GM19324 (cell line): ENCODE data around the gene TRIP12.
"Not testable (repeated sequence)": the region's sequence is repeated elsewhere in the genome, so short reads cannot be mapped to it uniquely, and the experiment has no call there.

Experiments
- ATAC-seq: cut with Tn5 transposase; IDR thresholded peaks from one replicate; pipeline ENCODE4 v1.9.1; 2021; ENCODE audit warnings: mild to moderate bottlenecking, moderate library complexity; ENCODE audit not compliant: unreplicated experiment, low FRiP score

Gene TRIP12

DNA sequence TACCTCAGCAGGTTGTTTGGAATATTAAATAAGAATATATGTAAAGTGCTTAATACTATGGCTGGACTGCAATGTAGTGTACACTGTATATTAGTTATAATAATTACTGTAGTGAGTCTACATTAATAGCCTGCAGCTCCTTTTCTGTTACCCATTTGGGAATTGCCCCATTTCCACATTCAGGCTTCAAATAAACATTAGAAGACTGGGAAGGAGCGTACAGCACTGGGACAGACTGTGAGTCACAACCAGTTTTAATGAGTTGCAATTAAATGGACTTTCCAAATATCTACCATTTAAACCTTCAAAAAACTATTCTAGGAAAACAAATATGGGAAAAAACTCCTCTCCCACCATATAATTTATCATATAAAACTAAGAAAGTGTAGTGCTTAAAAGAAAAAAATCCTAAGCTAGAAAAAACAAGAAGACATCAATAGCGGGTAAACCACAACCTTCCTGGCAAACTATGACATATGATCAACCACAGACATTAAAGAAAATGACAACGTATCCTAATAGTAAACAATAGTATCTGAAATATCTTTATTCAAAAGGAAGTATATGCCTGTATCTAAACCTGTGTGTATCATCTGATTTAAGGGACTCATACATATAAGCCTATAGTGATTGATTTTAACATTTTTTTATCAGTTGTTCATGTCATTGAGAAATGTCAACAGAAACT lies 86.1 kb downstream of the TRIP12 start:
- no peak for ATAC-seq

DNA sequence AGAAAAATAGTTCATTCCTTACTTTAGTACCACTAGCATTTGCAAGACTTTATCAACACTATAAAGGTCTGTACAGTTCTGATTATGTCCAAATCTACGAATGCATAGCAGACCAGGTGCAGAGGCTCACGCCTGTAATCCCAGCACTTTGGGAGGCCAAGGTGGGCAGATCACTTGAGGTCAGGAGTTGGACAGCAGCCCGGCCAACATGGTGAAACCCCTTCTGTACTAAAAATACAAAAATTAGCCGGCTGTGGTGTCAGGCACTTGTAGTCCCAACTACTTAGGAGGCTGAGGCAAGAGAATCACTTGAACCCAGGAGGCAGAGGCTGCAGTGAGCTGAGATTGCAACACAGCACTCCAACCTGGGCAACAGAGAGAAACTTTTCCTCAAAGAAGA lies 87.4 kb downstream of the TRIP12 start:
- not testable (repeated sequence) for ATAC-seq

DNA sequence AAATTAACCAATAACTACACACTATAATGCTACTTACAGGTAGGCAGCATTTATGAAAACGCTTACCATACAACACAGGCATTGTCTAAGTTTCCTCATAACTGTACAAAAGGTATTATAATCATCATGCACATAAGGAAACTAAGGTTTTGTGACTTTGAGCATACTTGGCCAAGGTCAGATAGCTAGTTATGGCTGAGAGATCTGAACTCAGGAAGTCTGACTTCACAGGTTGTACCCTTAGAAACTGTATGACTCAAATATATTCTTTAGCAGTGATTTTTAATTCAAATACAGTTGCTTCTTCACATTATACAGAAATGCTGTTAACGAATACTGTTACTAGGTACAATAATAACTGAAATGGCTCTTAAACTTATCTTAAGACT lies 89.3 kb downstream of the TRIP12 start:
- no peak for ATAC-seq

DNA sequence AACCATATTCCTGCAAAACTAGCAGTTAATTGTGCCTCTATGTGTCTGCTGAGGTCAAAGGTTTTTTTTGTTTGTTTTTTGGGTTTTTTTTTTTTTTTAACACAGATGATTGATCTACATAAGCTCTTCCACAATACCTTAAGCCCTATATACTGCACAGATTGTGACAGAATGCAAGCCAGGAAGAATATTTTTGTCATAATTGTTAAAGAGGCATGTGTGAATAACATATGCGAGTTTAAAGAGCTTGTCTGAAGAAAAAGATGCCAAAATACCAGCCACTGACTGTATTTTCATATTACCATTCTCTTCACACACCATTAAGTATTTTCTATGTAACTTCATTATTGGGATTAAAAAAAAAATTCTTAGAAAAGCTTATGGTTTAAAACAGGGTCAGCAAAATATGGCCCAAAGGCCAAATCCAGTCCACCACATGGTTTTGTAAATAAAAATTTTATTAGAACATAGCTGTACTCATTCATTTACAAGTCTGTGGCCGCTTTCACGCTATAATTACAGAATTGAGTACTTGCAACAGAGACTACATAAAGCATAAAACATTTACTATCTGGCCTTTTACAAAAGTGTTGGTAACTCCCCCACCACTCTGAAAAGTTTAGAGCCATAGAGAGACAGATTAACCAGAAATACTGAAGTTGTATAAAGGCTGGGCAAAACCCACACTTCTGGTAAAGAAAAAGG lies 89.9 kb downstream of the TRIP12 start:
- ATAC-seq = no peak

DNA sequence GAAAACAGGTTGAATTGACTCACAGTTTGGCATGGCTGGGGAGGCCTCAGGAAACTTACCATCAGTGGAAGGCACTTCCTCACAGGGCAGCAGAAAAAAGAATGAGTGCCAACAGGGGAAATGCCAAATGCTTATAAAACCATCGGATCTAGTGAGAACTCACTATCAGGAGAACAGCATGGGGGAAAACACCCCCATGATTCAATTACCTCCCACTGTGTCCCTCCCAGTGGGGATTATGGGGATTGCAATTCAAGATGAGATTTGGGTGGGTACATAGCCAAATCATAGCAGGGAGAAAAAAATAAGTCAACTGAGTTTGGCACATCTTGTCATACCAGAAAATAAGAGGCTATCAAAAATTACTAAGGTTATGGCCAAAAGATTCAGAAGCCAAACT lies 96.3 kb downstream of the TRIP12 start:
- no peak for ATAC-seq

DNA sequence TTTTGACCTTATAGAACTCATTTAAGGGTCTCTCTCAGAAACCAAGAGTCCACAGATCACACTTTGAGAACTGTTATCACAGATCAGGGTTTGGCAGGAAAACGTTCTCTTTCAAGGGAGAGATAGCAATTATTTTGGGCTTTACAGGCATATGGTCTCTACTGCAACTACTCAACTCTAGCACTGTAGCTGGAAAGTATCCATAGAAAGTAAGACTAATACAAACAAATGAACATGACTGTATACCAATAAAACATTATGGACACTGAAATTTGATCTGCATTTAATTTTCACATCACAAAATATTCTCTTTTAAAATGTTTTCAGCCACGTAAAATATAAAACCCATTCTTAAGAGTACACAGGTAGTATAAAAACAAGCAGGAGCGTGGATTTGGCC lies 100.5 kb downstream of the TRIP12 start:
- no peak for ATAC-seq

DNA sequence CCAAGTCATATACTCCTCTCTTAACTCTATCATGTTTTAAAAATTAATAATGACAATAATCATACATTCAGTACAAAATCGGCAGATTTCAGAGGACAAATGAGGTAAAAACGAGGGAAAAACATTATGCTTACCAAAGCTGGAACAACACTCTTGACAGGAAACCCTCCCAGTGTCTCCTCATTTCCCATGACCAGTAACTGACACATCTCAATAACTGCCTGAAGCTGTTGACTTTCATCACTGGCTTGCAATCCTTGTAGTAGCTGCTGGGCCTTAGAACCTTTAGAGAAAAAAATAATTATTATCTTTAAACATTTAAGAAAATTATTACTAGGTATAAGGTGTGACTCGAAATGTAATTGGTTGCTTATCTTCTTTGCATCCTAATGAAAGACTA lies 103.6 kb downstream of the TRIP12 start:
- no peak for ATAC-seq

DNA sequence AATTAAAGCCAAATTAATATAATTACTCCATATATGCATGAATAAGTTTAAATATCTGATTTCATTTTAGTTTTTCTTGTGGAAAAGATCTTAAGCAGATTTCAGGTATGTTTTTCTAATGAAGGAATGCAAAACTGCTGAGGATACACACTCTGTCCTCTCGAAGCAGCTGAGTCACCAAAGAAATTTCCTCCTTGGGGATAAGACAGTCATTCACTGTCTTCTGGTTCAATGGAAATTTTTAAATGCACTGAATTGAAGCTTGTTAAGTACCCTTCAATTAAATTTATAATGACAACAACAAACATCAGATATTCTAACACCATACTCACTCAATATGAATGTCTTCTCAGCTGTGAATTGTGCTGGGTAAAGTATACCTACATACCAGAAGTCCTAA lies 106.0 kb downstream of the TRIP12 start:
- no peak for ATAC-seq

DNA sequence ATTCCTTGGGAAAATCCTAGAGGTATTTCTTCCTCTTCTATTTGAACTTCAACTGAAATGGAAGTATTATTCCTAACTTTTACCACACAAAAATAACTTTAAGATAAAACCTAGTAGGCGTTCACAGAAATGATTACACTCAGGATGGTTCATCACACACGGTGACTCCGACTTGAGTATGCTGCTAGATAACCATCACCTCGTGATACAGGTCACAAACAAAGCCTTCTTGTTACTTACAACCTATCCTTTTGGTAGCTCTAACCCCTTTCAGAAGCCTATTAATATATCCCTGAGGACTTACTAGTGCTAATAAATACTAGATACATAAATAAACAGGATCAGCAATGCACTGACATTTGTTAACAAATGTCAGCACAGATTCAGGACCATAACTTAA lies 106.5 kb downstream of the TRIP12 start:
- ATAC-seq = no peak

DNA sequence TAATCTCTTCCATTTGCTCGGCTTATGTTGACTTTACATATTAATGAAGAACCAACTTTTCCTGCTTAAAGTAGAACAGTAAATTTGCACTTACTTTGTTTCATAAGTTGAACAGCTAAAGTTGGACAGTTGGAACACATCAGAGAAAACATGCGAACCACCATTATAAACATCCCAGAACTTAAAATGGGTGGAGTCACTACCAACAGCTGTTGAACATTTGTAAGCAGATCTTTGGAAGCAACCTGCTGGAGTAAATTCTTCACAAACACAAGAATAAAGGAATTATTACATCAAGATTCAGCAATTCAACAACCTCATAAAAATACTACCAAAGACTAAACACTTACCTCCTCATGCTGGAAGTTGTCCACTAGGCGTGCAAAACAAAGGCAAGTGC lies 111.0 kb downstream of the TRIP12 start:
- ATAC-seq = no peak

DNA sequence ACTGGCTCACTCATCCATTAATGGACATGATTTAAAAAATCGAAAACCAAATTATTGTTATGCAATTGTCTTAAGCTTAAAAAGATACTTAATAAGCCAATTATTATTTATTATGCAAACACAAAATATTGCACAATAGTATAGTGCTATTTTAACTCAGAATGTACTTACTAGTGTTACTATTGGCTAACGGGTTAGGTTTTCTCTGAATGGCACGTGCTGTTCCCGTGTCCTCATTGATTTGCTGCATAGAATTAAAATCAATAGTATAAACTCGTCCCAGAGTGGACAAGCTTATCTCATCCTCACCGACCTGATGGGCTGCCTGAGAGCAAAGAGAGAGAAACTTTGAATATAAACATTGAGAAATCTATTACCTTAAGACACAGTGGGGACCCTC lies 116.2 kb downstream of the TRIP12 start:
- no peak for ATAC-seq

DNA sequence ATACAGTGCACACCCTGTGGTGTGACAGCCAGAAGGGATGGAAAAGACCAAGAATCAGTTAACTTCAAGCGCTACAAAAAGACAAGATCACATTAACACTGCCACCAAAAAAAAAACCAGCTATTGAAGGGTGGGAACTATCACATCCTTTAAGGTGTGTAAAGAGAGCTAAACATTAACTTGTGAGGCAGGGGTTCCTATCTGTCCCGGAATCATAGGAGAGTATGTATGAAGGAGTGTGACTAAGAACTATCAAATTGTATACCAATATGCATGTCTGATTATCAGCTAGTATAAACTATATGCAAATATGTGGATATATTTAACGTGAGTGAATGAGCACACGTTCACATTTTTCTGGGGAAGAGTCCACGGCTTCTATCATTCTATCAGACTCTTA lies 119.0 kb downstream of the TRIP12 start:
- ATAC-seq = no peak

DNA sequence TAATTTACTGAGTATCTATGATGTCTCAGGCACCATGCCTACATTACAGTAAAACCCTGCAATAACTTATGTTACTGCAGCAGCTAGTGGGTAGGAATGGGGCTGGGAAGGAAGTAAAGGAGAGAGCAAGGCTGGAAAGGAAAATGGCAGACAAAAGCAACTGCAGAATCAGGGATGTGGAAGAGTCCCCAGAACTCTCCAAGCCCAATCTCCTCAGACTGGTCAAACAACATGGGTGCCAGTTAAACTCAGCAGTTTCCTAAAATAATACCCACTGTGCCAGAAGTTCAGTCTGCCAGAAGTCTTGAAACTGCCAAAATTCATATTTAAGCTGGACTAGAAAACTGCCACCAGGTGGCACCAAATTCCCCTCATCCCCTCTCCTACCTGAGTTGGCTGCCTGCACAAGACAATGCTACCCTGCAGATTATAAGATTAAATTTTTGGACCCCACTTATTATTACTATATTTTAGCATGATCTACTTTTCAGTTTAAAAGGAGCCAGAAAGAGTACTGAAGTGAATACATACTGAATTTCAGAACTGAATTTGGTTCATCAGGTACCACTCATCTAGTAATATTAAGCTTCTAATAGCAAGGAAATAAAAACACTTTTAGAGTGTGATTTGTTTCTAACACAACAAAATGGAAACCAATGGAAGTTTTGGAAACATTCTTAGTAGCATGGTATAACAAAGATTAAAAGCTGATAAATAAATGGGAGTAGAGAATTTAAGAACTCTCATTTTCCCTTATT lies 120.6 kb downstream of the TRIP12 start:
- ATAC-seq = no peak

DNA sequence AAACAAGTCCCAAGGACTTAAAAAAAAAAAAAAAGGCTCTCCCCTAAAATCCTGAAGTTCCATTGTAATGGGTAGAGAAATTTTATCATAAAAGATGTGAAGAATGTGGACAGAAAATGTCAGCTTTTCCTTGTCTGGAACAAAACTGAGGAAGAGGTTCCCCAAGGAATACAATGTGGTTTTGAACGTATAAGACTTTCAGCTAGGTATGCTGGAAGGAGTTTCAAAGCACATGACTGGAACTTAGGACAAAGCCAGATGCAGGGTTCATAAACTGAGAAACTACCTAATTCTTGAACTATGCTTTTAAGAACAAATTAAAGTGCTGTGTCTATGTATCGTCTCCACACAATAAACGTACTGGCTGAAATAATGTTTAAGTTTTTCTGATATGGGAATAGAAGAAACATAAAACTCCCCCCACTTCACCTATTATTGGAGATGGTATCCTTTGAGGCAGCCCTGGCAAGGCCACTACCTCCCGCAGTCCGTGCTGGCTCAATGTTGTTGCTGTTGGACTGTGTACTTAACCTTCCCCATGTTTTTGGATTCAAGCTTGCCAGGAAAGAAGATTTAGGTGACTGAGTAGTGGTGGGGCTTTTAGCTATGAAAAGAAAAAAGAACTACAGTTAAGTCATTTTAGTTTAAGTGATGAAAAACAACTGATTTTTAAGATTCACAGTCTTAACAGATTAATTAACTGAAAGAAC lies 123.2 kb downstream of the TRIP12 start:
- ATAC-seq = no peak

DNA sequence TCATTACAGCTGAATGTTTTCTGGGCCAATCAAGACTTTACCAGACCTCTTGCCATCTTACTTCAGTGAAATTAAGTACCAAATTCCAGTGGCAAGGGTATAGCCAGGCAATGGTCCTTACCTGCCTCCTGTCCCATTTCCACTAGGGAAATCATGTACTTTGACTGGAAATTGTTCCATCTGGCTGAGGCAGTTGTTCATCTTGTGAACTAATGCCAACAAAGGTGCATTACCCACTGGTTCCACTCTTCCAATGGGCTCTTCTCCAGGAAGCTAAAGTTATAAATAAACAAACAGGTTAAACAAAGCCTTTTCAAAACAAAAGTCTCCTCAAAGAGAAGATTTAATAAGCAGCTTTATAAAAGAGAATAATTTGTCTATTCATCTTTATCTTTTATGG lies 126.8 kb downstream of the TRIP12 start:
- ATAC-seq = no peak

DNA sequence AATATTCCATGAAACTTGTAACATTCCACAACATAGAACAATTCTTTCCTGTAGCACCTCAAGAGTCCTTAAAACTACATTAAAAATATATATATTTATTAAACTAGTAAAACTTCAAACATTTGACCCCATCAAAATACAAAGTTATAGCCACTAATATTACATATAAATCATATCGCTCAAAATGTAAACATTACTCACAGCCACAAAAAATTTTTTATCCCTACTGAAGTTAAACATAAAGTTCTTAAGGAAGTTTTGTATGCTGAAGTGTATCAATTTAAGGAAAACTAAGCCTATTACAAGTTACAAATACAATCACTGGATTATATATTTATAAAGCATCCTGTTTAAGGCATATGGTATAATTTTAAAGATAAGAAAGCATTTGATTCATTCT lies 127.2 kb downstream of the TRIP12 start:
- ATAC-seq = no peak

DNA sequence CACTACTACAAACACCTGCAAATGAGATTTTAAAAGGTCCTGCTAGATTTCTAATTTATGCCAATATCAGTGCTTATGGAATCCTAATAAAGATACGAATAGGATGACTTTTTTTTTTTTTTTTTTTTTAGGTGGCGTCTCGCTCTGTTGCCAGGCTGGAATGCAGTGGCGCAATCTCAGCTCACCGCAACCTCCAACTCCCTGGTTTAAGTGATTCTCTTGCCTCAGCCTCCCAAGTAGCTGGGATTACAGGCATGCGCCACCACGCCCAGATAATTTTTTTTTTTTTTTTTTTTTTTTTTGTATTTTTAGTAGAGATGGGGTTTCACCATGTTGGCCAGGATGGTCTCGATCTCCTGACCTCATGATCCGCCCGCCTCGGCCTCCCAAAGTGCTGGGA lies 135.5 kb downstream of the TRIP12 start:
- ATAC-seq = not testable (repeated sequence)

DNA sequence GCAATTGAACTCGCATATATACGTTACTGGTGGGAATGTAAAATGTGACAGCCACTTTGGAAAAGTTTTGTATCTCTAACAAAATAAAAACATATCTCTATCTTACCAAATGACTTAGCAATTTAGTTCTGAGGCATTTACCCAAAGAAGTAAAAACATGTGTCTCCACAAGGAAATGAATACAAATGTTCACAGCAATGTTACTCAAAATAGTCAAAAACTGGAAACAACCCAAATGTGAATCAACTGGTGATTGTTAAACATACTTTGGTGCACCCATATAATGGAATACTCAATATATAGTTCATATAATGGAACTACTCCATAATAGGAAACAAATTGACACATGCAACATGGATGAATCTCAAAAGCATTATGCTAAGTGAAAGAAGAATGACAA lies 137.0 kb downstream of the TRIP12 start:
- no peak for ATAC-seq

DNA sequence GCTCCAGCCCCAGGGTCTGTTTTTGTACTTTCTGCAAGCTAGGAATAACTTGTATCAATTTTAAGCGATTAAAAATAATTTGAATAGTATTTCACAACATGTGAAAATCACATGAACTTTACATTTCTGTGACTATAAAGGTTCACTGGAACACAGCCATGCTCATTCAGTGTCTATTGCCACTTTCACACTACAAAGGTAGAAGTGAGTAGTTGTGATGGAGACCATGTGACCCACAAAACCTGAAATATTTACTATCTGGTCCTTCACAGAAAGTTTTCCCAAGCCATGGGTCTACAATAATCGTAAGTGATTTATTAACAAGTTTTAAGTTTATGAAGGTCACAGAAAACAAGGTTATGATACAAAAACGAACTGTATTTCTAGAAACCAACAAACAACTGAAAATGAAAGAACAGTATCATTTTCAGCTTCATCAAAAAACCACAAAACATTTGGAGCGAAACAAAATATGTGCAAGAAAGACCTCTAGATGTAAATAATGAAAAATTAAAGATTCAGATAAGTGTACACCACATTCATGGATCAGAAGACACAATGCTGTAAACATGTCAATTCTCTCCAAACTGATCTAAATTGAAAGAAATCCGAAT lies 138.6 kb downstream of the TRIP12 start:
- ATAC-seq = peak; percentile 56

DNA sequence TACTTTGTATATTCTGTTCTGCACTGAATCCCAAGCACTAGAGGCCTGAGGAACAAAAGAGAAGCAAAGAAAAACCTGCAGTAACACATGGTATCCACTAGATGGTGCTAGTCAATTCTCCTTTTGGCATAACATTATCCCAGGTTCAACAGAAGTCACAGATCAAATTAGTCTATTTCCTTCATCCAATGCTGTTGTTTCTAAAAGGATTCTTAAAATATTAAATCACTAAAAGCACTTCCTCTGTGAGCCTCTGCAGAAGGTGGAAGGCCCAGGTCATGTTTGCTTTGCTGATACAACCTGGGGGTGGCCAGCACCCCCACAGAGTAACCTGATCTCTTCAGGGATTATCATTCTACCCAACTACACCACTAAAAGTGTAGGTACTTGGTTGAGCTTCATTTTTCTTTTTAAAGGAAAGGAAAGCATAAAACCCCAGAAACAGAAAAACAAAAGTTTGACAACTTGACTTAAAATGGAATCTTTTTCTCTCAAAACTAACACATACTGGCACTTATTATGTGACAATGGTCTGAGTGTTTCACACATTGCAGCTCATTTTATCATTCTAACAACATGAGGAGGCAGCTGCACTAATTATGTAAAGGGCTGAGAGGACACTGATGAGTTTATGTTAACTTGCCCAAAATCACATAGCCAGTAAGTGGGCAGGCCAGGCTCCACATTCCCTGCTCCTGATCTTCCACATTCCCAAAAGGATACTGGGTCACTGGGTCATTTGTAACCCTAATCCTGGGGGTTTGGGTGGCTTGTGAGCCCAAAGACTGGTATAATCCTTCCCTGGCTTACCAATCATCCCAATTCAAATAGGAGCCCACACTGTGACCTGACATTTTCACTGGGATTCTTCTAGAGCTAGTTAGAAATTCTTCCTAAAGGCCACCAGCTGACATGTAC lies 140.7 kb downstream of the TRIP12 start:
- peak; percentile 52 for ATAC-seq
